Ramos (cell line): ENCODE results near the gene NAPB.

ENCODE experiments used
- in situ Hi-C: fragments of 300-500 bp; cut with MboI; formaldehyde crosslinking; loops from one replicate; pipeline ENCODE4 v1.14.3; 2022; ENCODE audit warnings: low sequenced_read_pairs; ENCODE audit not compliant: unreplicated experiment

NAPB gene

DNA sequence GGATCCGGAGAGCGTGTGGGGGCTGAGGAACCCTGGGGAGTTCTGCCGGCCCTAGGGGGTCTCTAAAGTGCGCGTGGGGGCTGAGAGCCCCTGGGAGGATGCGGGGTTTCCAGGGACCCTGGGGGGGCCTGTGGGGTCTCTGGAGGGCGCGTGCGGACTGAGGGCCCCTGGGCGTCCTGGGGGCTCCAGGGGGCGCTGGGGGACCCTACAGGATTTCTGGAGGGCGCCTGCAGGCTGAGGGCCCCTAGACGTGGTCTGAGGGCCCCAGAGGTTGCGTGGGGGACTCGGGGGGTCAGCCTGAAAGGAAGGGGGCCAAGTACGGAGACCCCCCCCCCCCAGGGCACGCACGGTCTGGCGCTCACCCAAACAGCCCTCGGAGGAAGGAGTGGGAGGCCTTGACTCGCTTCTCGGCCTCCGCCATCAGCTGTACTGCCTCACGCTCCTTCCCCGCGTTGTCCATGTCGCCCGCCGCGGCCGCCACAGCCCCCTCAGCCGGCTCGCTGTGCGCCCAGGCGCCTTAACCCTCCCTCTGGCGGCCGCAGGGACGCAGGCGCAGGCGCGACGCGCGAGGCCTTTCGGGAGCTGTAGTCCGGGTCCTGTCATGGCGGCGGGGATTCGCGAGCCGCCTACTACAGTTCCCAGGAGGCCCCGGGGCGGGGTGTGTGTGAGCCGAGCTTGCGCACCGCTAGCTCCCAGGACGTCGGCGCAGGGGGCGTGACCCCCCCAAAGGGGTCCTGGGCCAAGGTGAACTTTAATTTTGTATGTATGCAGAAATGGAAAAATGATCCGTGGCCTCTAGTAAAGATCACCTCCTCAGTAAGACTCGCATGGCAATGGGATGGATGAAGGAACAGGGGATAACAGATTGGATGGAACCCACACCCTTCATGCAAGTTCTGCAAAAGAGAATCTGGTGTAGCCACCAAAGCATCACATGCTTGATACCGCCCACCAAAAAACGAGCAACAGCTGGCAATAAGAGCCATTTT lies at the start of gene NAPB:
NAPB (minus strand) TSS at position 546 of the 989 bp plus-strand sequence; CDS start at position 460, 86 bp downstream.
- in situ Hi-C loops, result no loop called here

DNA sequence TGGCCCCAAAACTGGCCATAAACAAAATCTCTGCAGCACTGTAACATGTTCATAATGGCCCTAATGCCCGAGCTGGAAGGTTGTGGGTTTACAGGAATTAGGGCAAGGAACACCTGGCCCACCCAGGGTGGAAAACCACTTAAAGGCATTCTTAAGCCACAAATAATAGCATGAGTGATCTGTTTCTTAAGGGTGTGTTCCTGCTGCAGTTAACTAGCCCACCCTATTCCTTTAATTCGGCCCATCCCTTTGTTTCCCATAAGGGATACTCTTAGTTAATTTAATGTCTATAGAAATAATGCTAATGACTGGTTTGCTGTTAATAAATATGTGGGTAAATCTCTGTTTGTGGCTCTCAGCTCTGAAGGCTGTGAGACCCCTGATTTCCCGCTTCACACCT lies 45.7 kb upstream of the NAPB start:
- in situ Hi-C loops, result loop anchor here (25.0 kb wide), 1 partner anchor 780 kb away; no protein-coding TSS in a partner anchor

DNA sequence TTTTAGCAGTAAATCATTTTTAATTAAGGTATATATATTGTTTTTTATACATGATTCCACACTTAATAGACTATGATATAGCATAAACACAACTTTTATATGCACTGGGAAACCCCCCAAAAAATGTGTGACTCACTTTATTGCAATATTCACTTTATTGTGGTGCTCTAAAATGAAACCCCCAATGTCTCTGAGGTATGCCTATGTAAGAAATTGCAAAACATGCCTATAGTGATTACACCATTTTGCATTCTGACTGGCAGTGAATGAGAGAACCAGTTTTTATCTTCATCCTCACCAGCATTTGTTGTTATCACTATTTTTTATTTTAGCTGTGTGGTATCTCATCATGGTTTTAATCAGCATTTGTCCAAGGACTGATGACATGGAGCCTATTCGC lies 39.9 kb upstream of the NAPB start:
- in situ Hi-C loops, result loop anchor here (25.0 kb wide), 1 partner anchor 774 kb away; no protein-coding TSS in a partner anchor

DNA sequence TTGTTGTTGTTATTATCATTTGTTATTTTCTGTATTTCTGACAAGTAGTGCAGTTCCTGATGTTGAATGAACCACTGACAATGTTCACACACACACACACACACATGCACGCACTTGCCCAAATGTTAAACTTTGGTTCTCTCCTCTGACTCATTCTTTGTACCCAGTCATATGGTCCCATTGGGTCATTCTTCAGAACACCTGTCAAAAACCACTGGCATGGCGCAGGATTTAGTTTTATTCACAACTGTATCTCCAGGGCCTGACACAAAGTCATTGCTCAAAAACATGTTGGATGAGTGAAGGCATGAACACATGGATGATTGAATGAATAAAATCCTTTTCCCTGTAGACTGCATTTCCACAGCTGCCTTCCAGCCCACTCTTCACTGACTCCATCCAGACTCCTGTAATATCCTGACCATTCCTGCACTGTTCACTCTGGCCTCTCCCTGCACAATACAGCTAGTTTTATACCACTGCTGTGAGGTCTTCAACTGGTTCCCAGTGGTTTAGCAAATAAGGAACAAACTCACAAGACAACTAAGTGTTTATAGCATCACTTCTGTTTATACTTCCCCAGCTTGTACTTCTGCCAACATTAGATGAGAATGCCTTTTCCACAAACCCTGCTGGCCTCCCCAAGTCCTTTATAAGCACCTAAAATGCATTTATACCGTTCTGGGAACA lies 38.3 kb upstream of the NAPB start:
- in situ Hi-C loops, result loop anchor here (25.0 kb wide), 1 partner anchor 772 kb away; no protein-coding TSS in a partner anchor

DNA sequence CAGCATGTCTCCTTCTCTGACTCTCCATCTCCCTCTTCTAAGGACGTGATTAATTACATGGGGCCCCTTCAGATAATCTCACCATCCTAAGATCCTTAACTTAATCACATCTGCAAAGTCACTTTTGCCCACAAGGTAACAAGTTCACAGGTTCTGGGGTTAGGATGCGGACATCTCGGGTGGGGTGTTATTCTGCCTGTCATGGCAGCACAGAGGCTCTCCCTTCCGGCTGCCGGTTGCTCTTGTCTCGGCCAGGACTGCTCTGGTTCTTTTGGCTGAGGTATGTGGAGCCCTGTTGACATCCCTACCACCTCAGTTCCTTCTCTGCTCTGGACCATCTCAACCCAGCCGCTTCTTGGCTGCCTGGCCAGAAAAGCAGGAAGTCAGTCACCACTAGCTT lies 35.6 kb upstream of the NAPB start:
- in situ Hi-C loops, result loop anchor here (25.0 kb wide), 1 partner anchor 770 kb away; no protein-coding TSS in a partner anchor

DNA sequence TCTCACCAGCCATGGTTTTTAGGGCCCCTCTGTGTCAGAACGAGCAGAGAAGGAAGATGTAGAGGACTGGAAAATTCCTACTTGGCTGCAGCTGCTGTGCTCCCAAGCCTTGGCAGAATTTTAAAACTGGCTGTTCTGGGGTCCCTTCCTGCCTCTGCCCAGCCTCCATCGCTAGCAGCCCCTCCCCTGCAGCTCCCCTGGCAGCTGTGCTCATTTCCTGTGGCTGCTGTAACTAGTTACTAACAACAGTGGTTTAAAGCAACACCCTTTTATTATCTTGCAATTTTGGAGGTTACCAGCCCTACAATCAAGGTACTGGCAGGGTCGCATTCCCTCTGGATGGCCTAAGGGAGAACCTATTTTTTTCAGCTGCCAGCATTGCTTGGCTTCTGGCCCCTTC lies 35.1 kb upstream of the NAPB start:
- in situ Hi-C loops, result loop anchor here (25.0 kb wide), 1 partner anchor 769 kb away; no protein-coding TSS in a partner anchor

DNA sequence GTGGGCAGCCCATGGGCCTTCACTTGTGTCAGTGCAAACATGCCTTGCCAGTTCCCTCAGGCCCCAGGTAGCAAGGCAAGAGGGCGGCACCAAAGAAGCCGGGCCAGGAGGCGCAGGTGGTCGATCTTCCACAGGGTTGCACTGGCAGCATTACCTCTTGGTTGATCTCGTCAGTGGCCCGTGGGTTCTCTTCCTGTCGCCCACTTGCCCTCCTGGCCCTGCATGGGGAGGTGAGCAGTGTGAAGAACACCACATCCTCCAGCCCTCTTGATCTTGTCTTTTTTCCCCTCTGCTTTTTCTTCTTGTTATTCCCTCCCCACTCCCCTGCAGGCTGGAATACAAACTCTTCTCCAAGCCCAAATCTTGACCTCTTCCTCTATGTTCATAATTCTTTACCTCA lies 34.4 kb upstream of the NAPB start:
- in situ Hi-C loops, result loop anchor here (25.0 kb wide), 1 partner anchor 768 kb away; no protein-coding TSS in a partner anchor

DNA sequence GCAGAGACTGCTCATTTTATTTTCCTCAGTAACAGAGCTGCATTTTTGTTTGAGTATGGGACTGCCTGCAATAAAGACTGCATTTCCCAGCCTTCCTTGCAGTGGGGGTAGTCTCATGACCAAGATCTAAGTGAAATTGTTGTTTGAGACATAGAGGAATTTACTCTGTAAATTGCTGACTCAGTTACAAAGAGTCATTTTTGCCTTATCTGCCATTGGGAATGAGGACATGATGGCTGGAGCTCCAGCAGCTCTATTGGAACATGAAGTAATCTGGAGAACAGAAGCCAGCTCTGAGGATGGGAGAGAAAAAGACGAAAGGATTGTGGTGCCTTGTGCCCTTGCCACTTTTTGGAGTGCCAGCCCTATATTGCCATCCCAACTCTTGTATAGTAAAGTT lies 33.5 kb upstream of the NAPB start:
- in situ Hi-C loops, result loop anchor here (25.0 kb wide), 1 partner anchor 768 kb away; no protein-coding TSS in a partner anchor

DNA sequence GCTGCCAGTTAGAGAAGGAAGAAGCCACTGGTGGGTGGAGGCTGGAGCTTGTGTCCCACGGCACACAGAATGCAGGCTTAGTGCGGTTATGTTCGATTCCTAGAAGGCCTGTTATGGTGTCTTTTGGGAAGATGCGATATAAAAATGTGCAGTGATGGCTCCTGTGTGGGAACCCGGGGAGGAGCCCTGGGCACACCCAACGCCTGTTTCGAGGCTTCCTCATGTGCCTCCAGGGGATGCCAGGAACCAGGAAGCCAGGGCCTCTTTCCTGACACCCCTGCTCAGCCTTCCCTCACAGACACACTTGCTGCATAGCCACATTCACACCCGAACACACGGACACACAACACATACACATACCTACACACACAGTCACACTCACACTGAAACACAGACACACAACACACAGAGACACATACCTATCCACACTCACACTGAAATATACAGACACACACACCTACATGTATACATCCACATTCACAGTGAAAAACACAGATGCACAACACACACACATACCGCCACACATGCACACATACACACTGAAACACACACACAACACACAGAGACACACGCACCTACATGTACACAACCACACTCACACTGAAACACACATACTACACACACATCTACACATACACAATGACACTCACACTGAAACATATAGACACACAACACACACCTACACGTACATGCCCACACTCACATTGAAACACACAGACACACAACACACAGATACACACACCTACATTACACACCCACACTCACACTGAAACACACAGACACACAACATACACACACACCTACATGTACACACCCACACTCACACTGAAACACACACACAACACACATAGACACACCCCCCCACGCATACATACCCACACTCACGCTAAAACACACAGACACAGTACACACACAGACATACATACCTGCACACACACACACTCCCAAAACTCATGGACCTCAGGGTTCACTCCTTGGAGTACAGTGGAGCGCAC lies 32.6 kb upstream of the NAPB start:
- in situ Hi-C loops, result loop anchor here (25.0 kb wide), 1 partner anchor 767 kb away; no protein-coding TSS in a partner anchor

DNA sequence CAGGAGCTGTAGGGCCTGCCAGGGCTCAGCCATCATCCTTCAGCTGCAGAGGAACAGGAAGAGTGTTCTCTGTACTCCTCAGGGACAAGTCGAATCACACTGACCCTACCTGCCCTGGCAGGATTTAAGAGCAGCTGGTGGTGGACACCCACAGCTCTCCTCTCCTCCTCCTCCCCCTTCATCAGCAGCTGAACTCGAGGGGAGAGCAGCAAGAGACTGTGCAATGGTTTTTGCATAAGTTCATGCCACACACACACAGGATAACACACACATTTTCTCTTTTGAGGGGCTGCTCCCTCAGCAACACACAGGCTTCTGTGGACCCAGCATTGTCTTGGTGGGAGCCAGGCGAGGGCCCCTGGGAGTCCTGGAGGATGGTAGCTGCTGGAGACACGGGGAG lies 31.5 kb upstream of the NAPB start, which contains the start of gene CST11:
CST11 (minus strand) TSS at position 101 of the 400 bp plus-strand sequence; CDS start at position 36, 65 bp downstream.
- in situ Hi-C loops, result loop anchor here (25.0 kb wide), 1 partner anchor 765 kb away; no protein-coding TSS in a partner anchor

DNA sequence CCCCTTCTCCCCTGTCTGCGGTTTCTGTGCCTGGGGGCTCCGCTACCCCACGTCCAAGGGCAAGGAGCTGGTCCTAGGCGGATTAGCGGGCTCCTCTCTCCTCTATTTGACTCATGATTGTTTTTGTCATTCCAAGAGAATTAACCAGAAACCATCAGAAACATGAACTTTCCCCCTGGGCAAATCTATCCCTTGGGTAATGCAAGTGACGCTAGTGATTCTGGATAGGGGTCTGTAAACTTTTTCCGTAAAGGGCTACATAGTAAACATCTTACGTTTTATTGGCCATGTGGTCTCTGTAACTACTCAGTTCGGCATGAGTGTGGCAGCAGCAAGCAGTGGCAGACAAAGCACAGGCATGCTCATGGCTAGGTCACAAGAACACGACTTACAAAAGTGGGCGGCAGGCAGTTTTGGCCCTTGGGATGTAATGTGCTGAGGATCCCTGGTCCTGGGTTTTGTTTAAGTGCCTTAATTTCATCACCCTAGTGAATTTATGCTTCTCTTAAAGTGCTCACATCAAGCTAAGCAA lies 30.7 kb upstream of the NAPB start:
- in situ Hi-C loops, result loop anchor here (25.0 kb wide), 1 partner anchor 765 kb away; no protein-coding TSS in a partner anchor

DNA sequence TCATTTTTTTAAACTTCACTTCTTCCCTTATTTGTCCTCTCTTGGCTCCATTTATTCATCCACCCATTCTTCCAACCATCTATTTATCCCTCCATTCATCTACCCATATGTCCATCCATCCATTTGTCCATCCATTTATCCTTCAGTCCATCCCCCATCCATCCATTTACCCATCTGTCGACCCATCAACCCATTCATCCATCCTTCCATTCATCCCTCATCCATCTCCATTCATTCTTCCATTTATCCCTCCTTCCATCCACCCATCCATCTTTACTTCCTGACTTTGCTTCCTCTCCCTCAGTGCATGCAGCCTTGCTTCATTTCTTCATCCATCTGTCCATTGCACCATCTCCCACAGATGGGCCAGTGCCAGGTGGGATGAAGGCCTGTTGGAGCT lies 29.6 kb upstream of the NAPB start:
- in situ Hi-C loops, result loop anchor here (25.0 kb wide), 1 partner anchor 764 kb away; no protein-coding TSS in a partner anchor

DNA sequence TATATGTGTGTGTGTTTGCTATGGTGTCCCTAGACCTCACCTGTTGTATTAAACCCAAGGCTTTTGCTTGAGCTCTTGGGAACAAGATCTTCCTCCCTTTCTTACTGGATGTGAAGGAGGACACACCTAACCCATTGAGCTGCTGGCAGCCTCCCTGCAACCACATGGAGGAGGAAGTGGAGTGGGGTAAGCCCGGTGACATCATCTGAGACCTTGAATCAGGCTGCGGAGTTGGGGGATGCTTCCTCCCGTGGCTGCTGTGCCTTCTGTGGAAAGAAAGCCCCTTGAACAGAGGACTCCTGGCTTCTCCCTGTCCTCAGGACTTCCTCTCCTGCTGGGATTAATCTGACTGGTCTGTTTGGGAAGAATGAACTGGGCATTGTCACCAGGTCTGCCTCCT lies 28.1 kb upstream of the NAPB start:
- in situ Hi-C loops, result no loop called here

DNA sequence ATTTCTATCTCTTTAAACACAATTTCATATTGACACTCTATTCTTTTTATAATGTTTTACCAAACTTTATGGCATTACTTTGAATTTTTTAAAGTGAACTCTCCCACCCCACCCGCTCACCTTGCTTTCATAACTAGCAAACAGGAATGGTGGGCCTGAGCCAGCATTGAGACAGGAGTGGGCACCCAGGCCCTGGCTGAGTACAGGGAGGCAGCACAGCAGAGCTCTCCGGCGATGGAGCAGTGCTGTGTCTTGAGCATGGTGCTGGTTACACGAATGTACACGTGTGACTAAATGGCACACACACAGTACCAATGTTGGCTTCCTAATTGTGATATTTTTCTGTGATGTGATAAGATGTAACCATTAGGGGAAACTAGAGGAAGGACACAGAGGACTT lies 26.9 kb upstream of the NAPB start:
- in situ Hi-C loops, result no loop called here

DNA sequence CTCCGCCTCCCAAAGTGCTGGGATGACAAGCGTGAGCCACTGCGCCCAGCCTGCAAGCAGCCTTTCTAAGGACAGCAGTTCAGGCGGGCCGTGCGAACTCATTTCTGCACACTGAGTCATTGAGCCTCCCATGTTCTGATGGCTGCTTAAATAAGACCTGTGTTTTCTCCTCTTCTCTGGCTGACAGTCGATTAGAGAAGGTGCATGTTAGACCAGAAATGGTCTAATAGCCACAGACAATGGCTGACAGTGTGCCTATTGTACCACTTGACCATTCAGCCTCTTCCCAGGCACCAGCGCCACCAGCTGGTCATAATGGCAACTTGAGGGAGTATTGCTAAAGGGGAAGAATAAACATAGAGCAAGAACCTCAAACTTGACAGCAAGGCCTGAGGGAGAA lies 25.2 kb upstream of the NAPB start:
- in situ Hi-C loops, result no loop called here

DNA sequence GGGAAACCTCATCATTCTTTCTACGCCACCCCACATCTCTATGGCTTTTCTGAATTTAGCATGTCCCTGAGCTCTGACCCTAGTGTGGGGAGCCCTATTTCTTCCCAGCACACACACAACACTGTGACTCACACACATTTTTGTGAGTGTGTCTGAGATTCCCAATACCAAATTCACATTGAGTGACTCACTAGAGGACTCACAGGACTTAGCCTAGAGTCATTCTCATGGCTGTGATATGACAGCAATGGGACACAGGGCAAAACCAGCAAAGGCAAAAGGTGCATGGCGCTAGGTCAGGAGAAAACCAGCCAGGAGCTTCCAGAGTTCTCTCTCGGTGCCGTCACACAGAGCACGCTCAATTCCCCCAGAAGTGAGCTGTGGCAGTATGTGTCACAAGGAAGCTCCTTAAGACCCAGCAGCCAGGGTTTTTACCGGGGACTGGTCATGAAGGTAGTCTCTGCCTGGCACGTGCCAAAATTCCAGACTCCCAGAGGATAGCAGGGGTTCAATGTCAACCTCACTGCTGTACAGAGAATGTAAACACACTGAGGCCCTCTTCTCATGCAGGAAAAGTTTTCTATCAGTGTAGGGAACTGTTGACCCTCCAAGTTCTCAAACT lies 24.4 kb upstream of the NAPB start:
- in situ Hi-C loops, result no loop called here

DNA sequence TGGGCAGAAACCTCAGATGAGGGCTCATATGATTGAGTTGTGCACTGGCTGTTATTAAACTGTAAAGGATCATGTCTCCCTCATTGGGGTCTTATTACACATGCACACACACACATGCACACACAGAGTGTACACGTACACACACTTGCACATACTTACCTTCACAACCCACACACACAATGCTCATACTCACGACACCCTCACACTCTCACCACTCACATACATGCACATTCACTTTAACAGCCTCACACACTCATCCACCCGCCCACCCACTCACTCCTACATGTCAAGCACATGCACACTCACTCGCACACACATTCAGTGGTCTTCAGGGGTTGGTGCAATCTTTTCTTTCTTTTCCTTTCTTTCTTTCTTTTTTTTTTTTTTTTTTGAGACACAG lies 23.6 kb upstream of the NAPB start:
- in situ Hi-C loops, result no loop called here

DNA sequence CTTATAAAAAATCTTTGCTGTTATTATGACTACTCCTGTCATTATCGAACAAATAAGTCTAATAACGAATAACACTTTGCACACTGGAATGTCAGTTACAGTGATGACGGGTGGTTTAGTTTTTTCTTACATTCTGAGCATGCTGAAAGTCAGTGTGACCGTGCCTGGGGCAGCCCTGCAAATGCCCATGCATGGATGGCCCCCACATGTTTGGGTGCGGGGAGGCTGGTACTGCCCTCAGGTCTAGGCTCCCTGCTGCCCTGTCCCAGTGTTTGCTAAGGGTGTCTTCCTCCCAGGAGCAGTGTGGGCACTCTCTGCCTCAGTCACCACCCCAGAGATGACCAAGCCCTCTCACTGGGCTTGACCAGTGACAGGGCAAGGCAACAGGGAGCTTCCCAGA lies 21.1 kb upstream of the NAPB start:
- in situ Hi-C loops, result no loop called here
